NCI-H526 (cell line): ENCODE data around the gene CNTN4.

ENCODE experiments used
- DNase-seq, 2 experiments: peaks; one replicate each; lab custom pipeline; 2025; lab: John Stamatoyannopoulos, UW

CNTN4 gene

DNA sequence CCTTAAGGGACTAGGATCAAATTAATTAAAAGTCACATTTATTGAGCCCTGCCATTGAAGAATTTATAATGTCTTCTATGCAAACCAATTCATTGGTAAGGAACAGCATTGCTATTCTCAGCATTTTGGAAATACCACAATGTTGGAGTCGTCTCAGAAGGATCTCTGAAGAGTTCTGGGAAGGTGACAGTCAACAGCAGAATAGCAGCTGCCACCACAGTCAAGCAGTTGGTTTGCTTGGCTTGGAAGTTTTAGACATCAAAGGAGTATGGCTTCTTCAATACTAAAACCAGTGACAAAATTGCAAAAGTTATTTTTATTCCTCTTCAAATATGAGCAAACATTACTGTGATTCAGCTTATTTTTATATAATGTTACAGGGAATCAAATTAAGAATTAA lies 167.9 kb downstream of the CNTN4 start:
- DNase-seq, result no peak

DNA sequence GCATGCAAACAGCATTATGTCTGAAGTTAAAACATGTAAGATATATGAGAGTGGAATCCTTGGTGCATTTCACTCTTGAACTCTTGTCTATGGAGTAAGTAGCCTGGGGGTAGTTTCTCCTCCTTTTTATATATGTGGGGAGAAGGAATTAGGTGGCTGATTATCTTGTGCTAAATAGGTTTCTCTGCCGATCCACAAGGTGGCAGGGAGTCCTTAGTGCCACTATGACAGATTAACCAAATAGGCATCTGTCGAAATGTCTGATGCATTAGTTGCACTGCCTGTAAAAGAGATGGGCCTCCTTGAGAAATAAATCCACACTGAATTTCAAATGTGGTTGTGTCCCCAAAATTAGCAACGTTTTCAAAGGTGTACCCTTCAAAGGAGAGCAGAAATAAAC lies 170.1 kb downstream of the CNTN4 start:
- peak in 1 of 2 experiments; percentile 40 for DNase-seq

DNA sequence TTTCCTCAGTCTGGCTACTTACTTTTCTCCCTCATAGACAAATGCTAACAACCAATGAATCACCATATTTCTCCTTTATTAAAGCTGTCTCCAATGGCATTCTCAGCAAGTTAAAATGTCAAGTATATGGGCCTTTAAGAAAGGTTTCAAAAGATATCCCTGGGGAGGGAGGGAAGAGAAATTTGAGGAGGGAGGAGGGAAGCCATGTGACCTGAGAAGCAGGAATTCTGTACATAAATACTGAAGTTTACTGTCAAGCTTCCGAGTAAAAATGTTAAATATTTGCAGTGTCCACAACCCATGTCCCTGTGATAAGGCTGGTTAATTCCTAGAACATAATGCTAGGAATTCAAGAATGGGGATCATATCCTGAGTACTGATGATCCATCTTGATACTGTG lies 175.9 kb downstream of the CNTN4 start:
- no peak for DNase-seq

DNA sequence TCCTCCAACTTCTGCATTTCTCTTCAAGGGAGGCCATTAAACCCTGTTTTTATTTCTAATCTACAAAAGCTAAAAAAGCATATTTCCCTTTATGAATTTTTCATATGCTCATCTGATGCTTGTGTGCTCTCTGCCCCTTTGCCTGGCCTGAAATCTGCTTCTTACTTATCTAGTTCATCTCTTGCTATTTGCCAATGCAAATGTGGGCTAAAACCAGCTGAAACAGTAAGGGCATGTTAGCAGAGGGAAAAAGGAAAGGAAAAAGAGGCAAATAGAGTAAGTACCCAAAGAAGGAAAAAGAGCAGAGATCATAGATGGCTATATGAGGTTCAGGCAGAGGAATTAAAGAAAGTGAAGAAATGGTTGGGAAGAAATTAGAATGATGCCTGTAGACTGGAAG lies 185.2 kb downstream of the CNTN4 start:
- DNase-seq, result peak; percentile 67 to 80

DNA sequence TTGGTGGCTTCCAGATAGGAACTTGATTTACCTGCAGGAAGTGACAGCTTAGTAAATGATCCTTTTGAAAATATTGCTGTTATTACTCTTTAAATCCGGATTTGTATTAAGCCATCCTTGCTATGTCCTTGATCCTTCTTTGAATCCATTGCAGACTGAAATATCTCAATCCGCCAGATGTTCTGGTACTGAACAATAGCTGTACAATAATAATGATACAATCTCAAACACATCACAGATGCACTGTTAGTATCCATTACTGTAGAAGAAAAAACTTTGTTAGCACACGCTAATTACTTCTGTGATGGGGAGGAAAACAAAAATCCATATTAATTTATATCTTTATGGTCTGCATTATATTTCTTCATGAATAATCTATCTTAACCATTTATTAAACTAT lies 202.3 kb downstream of the CNTN4 start:
- no peak for DNase-seq

DNA sequence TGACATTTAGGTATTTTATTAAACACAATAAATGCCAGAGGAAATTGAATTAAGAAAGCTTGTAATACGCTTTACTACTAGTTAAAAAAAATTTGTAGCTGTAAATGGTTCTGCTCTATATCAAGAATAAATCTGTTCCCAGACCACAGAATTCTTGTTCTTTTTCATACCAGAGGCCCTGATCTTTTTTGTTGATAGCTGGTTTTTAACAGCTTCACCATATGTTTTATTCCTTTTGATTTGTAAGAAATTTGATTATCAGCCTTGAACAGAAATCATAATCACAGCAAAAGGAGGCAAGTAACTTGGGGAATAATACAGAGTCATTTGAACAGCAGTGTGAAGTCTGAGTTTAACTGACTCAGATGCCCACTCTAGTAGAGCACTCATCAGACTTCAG lies 202.7 kb downstream of the CNTN4 start:
- DNase-seq, result no peak

DNA sequence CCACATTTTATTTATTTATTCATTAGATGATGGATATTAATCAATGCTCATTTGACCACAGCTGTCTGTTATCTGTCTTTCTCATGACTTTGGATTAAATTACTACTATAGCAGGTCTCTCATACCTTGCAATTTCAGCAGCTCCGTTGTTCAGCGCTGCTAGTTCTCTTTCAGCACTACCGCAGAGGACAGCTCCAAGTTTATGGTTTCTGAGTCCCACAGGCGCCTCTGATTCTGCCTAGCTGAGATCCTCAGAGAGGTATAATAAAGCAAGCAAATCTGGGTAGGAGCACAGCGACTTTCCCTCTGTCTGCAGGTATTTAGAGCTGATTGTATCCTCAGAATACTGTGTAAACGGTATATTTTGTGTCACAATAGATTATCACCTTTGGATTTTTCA lies 204.9 kb downstream of the CNTN4 start:
- no peak for DNase-seq

DNA sequence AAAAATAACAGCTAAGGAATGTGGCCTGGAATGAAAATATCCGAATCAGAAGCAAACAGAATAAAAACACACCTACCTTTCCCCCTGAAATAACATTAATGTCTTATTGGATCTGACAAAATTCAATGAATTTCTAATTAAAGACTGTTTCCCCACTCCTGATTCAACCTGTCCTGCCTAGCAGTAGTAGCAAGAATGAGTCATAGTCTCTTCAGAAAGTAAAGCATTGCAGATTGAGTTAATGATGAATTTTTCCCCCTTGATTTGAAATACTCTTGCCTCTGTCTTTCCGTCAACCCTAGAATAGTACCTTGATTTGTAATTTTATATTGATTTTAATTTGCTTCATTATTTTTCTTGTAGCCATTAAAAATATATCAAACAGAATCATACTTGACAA lies 212.4 kb downstream of the CNTN4 start:
- no peak for DNase-seq

DNA sequence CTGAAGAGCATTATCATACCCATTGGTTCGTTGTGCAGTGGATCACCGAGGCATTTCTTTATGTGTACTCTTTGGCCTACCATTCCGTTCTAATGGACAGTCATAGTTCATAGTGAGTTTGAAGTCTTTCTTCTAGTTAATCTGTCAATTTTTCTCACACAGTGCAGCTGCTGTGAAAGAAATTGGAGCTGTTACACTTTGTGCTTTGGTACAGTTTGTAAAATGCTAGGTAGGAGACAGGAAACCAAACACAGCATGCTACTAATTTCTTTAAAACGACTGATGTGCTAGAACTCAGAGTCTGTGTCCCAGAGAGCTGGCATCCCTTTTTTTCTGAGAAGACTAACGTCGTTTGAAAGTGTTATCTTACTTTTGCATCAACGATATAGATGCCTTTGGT lies 218.9 kb downstream of the CNTN4 start:
- no peak for DNase-seq

DNA sequence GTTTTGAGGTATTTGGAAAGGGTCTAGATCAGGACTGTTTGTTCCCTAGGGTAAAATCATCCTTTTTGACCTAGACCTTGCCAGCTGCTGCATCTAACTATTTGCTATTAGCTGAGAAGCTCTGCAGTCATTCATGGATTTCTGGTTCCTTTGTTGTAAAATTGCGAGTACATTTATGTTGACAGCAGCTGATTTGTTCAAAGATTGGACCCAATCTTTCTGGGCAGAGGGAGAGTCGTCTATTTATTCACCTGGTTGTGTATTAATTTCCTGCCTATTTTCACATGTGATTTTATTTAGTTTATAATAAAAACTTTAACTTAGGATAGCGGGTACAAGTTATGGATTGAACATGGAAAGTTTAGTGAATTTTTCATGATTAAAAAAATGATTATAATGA lies 236.3 kb downstream of the CNTN4 start:
- no peak for DNase-seq

DNA sequence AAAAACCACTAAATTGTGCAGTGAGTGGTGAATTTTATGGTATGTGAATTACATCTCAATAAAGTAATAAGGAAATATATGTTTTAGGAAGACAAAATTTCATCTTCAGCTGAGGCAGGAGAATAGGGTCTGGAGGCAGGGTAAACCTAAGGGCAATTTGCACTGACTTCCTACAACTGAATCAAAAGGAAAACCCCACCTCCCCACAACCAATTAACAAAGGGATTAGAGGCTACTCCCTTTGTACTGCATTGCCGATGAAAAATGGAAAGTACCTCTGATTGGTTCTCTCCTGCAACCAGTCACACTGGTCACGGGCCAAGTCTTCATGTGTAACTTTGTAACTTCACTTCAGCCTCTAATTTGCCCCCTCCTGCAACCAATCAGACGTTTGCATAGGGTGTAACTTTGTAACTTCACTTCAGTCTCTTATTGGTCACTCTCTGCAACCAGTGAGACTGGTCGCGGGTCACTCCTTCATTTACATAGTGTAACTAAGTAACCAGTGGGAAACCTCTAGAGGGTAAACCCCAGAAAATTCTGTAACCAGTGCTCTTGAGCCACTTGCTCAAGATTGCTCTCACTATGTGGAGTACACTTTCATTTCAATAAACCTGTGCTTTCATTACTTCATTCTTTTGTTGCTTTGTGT lies 244.5 kb downstream of the CNTN4 start:
- DNase-seq, result no peak

DNA sequence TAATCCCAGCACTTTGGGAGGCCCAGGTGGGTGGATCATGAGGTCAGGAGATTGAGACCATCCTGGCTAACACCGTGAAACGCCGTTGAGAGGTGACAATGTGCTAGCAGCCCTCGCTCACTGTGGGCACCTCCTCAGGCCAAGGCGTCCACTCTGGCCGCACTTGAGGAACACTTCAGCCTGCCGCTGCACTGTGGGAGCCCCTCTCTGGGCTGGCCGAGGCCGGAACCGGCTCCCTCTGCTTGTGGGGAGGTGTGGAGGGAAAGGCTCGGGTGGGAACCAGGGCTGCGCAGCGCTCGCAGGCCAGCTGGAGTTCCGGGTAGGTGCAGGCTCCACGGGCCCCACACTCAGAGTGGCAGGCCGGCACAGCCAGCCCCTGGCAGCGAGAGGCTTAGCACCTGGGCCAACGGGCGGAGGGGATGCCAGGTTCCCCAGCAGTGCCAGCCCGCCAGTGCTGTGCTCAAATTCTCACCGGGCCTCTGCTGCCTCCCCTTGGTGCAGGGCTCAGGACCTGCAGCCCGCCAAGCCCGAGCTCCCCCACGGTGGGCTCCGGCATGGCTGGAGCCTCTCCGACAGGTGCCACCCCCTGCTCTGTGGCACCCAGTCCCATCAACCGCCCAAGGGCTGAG lies 253.6 kb downstream of the CNTN4 start:
- no peak for DNase-seq

DNA sequence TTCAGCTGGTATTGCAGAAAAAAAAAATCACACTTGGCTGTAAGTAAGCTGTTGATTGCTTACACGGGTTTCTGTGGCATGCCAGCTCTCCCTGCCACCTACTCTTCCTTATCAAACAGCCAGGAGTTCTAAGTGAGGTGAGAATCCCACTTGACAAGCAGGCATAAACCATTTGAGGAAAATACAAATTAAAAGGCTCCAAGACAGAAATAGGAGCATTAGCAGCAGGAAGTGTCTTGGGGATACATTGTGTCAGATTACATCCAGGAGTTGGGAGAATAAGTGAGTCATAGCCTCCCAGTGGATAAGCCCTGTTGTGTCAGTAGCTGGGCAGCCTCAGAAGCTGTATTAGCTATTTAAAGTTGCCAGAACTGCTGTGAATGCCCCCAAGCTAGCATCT lies 256.0 kb downstream of the CNTN4 start:
- no peak for DNase-seq

DNA sequence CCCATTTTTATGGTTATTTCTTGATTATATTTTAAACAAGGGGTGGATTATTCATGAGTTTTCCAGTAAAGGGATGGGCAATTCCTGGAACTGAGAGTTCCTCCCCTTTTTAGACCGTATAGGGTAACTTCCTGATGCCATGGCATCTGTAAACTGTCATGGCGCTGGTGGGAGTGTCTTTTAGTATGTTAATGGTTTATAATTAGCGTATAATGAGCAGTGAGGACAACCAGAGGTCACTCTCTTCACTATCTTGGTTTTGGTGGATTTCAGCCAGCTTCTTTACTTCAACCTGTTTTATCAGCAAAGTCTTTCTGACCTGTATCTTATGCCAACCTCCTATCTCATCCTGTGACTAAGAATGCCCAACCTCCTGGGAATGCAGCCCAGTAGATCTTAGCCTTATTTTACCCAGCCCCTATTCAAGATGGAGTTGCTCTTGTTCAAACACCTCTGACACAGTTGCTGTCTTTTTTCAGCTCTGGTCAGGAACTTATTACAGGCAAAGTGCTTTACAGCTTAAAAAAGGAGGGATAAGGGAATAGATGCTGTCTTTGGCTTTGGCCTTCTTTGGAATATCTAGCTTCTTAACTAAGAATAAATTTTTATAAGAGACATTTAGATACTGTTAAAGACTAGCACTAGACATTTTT lies 257.8 kb downstream of the CNTN4 start:
- no peak for DNase-seq

DNA sequence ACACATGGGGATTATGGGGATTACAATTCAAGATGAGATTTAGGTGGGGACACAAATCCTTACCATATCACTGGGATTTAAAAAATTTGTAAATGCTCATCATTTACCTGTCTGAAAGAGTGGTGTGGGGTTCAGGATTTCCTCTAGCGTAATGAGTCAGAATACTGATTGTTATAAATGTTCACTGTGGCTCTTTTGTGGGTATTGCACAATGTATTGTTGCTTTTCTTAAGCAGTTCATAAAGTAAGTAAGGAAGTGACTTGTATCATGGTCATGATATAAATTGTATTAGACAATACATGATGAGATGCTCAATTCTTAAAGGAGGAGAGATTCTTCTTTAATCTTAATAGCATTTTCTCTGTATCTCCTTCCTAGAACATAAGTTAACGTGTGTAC lies 262.1 kb downstream of the CNTN4 start:
- DNase-seq, result no peak

DNA sequence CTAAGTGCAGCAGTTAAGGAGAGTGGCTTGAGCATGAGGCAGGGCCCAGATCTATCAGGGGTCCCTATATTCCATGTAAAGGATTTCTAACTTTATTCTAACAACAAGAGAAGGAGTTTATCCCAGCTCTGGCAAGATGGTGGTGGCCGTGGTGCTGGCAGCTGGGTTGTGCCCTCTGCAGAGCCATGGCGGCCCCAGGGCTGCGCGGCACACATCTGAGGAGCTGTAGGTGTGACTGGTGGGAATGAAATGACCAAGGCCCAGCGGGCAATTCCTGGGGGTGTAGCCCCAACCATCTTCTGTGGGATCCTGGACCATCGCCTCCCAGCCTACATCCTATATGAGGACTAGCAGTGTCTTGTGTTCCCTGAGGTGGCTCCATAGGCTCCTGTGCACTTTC lies 263.5 kb downstream of the CNTN4 start:
- DNase-seq, result no peak

DNA sequence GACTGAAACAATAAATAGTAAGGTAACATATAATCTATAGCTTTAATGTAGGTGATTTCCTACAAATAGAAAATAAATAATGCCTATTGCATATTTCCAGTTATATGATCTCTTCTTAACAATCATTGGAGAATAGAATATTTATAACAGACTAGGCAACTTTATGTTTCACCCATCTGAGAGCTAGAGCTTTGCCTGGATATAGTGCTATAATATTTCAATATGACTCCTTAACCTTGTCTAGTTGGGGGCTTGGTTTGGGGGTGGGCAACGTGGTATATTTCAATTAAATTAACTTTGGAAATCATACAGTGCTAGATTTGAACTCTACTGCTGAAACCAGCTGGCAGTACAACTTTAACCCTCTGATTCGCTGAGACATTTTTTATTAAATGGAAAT lies 265.2 kb downstream of the CNTN4 start:
- DNase-seq, result no peak

DNA sequence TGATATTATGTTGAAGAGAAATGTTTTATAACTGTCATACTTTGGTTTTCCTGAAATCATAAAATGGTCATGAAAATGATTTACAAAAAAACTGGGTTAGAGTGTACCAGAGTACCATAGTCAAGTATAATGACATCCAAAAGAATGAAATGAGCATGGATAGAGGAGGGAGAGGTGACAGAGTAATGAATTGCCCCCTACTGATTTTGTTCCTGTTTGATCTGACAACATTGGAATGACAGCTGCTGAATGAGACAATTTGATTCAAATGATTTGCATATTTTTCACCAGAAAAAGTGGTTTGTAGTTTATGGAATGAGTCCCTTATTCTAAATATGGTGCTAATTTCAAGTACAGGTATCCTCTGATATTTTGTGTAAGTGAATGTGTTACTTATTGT lies 271.7 kb downstream of the CNTN4 start:
- no peak for DNase-seq

DNA sequence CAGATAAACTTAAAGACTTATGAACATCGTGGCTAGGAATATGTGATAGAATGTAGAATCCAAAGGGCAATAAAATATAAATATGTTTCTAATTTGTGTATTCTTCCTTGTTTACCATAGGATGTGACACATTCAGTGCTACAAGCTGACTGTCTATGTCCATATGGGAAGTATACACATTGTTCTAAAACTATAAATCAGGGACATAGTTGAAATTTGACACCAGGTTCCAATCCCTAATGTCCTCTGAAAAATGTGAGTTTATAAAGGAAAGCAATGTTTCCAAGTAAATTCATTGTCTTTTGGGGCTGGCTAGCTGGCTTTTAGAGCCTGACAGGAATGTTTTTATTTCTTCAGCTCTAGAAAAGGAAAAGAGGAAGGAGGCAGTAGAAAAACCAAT lies 273.6 kb downstream of the CNTN4 start:
- no peak for DNase-seq

DNA sequence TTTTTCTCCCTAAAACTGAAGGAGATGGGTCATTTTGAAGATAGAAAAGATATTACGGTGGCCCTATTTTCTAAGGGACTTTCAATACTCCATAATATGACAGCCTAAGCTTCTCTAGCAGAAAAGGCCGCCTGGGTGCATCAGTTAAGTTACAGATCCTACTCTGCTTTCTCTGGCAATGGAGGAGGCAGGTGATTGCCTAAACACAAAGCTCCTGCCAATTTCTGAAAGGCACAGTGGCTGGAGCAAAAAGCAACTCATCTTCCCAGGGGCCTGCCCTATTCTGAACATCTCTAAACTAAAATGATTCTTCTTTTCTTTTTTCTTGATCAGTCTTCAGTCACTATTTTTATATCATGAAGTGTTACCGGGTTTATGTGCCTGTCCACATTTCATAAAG lies 276.7 kb downstream of the CNTN4 start:
- DNase-seq, result no peak

DNA sequence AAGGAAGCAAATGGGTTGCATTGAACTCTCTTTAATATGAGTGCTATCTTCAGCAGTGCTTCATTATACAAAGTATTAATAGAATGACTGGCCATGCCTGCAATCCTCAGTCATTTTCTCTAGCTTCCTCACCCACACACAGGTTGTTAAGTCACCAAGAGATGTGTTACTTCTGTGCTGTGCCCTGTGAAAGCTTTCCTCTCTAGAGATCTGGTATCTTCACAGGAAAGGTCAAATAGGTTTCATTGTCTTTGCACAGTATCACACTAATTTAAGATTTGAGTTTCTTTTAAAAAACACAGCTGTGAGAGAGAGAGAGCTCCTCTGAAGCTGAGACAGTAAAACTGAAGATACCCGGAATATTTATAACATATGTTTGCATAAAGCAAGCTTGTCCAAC lies 278.6 kb downstream of the CNTN4 start:
- no peak for DNase-seq

DNA sequence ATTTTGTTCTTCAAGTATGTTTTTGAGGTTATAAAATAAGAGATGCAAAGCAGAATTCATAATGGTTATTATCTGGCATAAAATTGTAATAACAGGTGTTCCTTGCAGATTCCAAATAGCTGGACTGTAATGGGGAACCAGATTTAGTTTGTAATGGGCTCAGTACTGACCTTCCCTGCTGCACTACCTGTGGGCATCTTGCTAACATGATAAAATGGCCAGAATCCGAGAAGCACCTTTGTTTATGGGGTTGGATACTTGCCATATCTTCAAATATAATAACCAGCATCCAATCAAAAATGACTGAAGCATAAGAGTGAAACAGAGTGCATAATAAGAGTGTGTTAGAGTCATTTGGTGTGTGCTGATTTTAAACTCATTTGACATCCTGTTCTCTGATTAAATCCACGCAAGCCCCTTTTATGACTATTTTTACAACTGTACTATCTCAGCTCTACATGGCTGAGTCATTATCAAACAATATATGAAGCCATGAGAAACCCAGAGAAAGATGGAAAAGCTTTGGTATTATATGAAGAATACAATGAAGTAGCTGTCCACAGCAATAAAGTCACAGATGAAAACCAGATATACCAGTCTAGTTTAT lies 292.4 kb downstream of the CNTN4 start:
- no peak for DNase-seq

DNA sequence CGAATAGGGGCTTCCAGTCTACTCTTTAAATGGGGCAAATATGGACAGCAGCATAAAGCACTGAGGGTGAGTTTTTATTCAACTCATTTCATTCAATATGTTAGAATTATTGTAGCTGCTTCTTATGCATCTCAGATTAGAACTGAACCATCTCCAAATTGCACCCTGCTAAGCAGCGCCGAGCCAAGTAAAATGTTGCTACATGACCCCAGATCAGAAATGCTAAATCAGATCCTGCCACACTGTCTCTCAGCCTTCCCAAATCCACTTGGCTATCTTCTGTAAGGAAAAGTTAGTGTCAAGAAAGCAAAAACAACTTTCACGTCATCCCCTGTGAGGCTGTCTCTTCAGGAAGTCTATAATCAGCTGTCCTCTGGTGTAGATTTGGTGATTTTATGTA lies 293.2 kb downstream of the CNTN4 start:
- no peak for DNase-seq
